UCSD-AML1 (cell line): ENCODE measurements around the gene FAM219A.
"Not testable (repeated sequence)": the region's sequence is repeated elsewhere in the genome, so short reads cannot be mapped to it uniquely, and the experiment has no call there.

Experiments
- DNase-seq: peaks from one replicate; lab custom pipeline; 2025; ENCODE audit not compliant: unreplicated experiment; lab: John Stamatoyannopoulos, UW

FAM219A gene

DNA sequence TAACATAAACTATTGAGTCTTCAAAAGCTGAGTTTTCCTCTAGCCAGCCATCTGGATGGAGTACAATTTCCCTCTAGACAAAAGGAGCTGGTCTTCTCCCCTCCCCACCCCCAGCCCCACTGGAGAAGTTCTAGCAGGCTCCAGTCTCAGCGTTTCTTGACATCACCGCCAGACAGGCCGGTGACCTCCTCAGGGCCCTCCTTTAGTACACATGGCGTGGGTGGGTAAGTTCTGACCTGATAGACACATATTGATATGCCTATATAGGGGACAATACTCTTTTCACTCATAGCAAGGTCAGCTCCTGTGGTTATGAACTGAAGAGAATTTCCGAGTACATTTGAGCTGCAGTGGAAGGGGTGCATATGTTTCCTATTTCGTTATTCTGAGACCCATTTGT is 27.5 kb upstream of the FAM219A start:
- no peak for DNase-seq

- DNase-seq: no peak
Observed at GRCh38 chr9:34484678-34485077, 26.3 kb upstream of the FAM219A start.

- DNase-seq: not testable (repeated sequence)
Observed at GRCh38 chr9:34482746-34483145, 24.4 kb upstream of the FAM219A start.

- not testable (repeated sequence) for DNase-seq
Observed at GRCh38 chr9:34481620-34482019, 23.2 kb upstream of the FAM219A start.

DNA sequence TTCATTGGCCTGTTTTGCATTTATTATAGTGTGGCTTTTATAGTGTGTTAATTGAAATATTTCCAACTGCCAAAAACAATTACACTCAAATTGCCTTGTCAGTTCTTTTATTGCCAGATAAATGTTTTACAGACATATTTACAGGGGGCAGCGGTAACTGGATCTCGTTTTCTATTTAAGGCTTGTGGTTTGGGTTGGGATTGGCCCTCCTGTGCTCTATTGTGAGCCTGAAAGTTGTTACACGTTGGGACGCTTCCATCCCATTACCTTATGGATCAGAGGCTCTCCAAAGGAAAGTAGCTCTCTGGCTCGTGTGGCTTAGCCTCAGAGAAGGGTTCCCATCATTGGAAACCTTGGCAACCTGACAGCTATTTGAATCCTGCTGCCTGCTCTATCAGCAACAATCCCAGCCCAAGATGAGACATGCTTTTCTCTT is 21.1 kb upstream of the FAM219A start:
- DNase-seq: no peak

- DNase-seq: no peak
Observed at GRCh38 chr9:34477541-34477940, 19.2 kb upstream of the FAM219A start.

GRCh38 chr9:34475097-34475496 is 16.7 kb upstream of the FAM219A start:
- DNase-seq: no peak

DNA sequence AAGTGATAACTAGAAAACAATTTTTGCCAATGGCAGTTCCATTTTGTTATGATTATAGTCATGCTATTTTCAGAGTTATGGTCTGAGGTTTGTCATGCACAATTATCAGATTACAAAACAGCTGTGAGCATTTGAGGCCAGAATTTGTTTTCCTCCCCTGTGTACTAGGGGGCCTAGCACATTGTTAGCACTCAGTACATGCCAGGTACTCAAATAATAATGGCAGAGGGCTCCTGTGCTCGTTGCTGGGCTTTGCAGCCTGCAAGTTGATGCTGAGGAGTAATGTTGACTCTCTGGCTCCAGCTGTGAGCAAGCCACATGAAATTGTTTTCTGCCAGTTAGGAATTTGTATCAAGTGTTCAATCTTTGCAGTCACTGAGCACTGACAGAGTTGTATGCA is 7.1 kb upstream of the FAM219A start:
- no peak for DNase-seq

DNA sequence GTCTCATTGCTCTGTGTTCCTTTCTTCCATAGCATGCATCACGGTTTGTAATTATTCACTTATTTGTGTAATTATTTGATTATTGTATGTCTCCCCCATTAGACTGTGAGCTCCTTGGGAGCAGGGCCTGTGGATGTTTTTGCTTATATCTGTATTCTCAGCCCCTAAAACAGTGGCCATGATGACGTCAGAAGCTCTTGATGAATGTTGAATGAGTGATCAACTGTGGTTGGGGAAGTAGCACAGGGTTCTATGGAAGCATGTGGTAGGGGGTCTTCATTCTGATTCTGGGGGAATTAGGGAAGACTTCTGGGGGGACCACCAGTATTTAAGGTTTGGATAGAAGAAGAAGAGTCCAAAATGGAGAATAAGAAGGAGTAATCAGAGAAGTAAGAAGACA is 6.2 kb upstream of the FAM219A start:
- DNase-seq: no peak

DNA sequence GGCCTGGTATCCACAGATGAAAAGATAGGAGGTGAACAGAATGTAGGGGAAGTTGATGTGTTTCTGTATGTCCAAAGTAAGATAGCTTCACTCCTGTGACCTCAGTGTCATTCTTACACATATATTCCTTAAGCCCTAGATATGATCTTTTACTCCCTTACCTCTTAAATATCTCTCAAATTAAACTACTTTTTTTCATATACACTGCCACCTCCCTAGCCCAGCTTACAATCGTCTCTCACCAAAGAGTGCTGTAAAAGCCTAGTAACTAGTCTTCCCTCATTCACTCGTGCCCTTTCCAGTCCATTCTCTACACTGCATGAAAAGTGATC is 5.5 kb upstream of the FAM219A start:
- DNase-seq: no peak

DNA sequence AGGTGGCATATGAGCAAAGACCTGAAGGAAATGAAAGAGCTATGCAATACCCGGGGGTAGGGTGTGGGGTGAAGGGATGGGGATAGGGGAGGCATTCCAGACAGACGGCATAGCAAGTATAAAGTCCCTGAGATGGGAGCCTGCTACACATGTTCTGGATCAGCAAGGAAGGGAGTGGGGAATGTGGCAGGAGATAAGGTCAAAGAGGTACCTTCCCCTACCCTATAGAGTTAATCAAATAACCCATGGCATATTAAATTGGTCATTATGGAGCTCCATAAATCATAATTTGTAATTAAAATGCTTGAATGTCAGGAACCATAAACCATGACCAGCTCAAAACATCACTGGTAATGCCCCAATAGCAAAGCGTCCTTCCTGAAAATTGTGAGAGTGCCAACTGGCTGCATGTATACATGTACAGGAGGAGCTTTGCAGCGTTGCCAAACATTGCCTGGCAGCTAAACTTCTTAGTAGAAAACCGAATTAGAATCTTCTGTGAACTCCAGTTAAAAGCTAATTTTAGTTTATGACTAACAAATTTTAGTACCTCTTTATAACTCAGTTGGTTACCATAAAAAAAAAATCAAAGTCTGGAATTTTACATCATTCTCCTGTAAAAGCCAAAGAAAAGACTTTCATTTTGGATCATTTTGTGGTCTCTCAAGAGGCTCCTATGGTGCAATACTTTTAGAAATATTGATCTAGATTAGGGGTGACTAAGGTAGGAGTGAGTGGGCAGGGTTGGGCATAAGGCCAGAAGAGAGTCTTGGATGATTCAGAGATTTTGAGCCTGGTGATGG is 4.9 kb upstream of the FAM219A start:
- DNase-seq: no peak

- no peak for DNase-seq
Observed at GRCh38 chr9:34459941-34460340, 1.6 kb upstream of the FAM219A start.

DNA sequence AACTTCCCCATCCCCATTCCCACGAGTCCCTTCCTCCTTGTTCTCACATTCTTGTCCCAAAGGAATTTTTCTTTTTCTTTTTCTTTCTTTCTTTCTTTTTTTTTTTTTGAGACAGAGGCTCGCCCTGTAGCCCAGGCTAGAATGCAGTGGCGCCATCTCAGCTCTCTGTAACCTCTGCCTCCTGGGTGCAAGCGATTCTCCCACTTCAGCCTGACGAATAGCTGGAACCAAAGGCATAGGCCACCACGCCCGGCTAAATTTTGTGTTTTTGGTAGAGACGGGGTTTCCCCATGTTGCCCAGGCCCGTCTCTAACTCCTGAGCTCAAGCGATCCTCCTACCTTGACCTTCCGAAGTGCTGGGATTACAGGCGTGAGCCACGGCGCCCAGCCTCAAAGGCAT is 986 bp upstream of the FAM219A start:
- DNase-seq: no peak

- DNase-seq: no peak
Observed at GRCh38 chr9:34458959-34459340, 580 bp upstream of the FAM219A start.

DNA sequence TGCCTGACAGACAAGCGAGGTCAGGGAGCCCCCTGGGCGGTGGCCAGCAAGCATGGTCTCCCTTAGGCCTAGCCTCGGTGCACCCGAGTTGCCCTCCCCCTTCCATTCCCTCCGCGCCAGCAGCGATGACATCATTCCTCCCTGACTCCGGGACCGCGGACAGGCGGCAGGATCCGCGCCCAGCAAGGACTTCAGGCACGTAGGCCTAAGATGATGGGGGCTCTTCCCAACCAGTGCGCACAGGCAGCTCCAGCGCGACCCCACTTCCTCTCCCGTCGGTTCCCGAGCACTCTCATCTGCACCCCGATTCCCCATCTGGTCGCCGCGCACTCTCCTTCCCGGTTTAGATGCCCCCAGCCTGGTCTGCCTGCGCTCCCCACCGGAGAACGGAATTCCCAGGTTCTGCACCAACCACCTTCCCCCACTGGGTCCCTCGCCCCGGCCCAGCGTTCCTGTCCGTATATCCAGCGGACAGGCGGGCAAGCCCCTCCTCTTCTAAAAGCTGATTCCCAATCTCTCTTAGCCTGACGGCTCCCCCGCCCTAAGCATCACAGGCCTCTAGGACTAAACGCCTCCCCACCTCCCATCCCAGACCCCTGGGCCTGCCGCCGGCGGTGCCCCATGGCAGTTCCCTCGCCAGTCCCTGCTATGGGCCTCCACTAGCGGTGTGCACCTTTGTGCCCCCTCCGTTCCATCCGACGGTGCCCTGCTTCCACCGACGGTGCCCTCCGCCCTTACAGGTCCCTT is 931 bp downstream of the FAM219A start:
- peak; percentile 40 for DNase-seq

- no peak for DNase-seq
Observed at GRCh38 chr9:34456746-34457145, 1.6 kb downstream of the FAM219A start.

DNA sequence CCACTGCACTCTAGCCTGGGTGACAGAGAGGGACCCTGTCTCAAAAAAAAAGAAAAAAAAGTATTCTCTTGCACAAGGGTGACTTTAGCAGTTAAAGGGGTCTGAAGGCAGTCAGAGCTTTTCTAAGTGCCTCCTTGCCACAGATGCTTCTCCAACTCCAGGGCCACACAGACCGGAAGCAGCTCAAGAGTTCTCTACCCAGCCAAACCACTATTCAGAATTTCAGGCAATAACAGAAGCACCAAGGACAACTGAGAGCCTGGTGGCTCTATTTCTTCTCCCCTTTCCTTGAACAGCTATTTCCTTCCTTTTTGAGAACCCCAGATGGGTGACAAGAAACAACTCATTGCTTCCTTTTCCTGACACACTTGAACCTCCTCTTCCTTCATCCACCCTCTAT is 2.2 kb downstream of the FAM219A start:
- peak; percentile 44 for DNase-seq

GRCh38 chr9:34454571-34455065 is 3.8 kb downstream of the FAM219A start:
- no peak for DNase-seq

DNA sequence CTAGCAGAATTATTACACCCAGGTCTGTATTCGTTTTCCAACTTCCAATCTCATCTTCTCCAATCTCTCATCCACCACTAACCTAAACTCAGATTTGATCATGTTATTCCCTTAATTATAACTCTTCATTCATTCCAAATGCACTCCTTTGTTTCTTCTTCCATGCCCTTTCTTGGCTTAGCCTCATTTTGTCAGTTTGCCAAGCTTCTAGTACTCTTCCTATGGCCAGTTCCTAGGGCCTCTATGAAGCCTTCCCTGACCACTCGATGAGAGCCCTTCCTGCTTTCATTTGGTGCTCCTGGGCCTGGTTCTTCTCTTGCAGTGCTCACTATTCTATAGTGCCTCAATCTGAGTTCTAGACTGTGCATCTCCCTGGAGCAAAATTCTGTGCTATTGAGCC is 5.8 kb downstream of the FAM219A start:
- no peak for DNase-seq

DNA sequence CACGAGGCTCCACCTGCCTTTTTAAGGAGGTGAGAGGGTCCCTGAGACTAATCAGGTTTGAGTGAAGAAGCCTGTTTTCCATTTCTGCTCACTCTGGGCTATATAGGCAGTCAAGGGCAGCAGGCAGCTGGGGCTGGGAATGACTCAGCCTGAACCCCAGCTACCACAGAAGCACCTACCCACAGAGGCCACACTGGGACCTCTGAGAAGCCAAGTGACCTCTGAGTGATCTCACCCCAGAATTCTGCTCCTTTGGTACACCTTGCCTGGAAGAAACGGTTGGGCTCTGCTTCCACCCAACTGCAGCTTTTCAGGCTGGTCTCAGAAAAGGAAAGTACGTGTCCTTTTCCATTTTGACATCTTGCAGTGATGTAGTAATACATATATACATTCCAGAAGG is 6.8 kb downstream of the FAM219A start:
- peak; percentile 22 for DNase-seq

GRCh38 chr9:34451135-34451534 is 7.2 kb downstream of the FAM219A start:
- DNase-seq: no peak

GRCh38 chr9:34450644-34451043 is 7.7 kb downstream of the FAM219A start:
- no peak for DNase-seq
